Stimulated activated CD8-positive, alpha-beta memory T cell treated with anti-CD3 and anti-CD28 coated beads, Interleukin-12 subunit alpha, Interleukin-12 subunit beta, amount 100 ng/mL, for 4 hours (primary cell): Measurements from ENCODE around the gene LDHB.
A peak's percentile ranks its signal among the peaks of the same experiment; 100 is the strongest.
"Not testable (repeated sequence)": the region's sequence is repeated elsewhere in the genome, so short reads cannot be mapped to it uniquely, and the experiment has no call there.

ENCODE experiments used
- DNase-seq: peaks from one replicate; pipeline ENCODE4 v3.0.0-alpha.2; 2020; ENCODE audit warnings: low read depth

The LDHB gene

GRCh38 chr12:21661396-21662093 lies 3.9 kb upstream of the LDHB start:
- not testable (repeated sequence) for DNase-seq

GRCh38 chr12:21659383-21659782 lies 1.7 kb upstream of the LDHB start:
- DNase-seq = no peak

GRCh38 chr12:21656905-21657325 lies 727 bp downstream of the LDHB start:
- DNase-seq = peak; percentile 10

GRCh38 chr12:21655591-21655990 lies 2.1 kb downstream of the LDHB start:
- no peak for DNase-seq

GRCh38 chr12:21651821-21652220 lies 5.8 kb downstream of the LDHB start:
- DNase-seq = no peak

GRCh38 chr12:21650997-21651396 lies 6.6 kb downstream of the LDHB start:
- DNase-seq = no peak

GRCh38 chr12:21649034-21649433 lies 8.6 kb downstream of the LDHB start:
- DNase-seq = no peak

- no peak for DNase-seq
These were observed 9.3 kb downstream of the LDHB start for GRCh38 chr12:21648378-21648777.

GRCh38 chr12:21647179-21647578 lies 10.5 kb downstream of the LDHB start:
- no peak for DNase-seq

GRCh38 chr12:21645041-21645500 lies 12.6 kb downstream of the LDHB start:
- DNase-seq = not testable (repeated sequence)

- no peak for DNase-seq
These were observed 13.1 kb downstream of the LDHB start for GRCh38 chr12:21644516-21644915.

- no peak for DNase-seq
These were observed 13.9 kb downstream of the LDHB start for GRCh38 chr12:21643758-21644157.

GRCh38 chr12:21642707-21643389 lies 14.8 kb downstream of the LDHB start:
- no peak for DNase-seq

GRCh38 chr12:21638054-21638891 lies 19.4 kb downstream of the LDHB start:
- DNase-seq = no peak

- no peak for DNase-seq
These were observed 23.4 kb downstream of the LDHB start for GRCh38 chr12:21634245-21634644.

GRCh38 chr12:21631367-21631766 lies 26.3 kb downstream of the LDHB start:
- no peak for DNase-seq

GRCh38 chr12:21627924-21628323 lies 29.7 kb downstream of the LDHB start:
- no peak for DNase-seq

- no peak for DNase-seq
These were observed 39.1 kb downstream of the LDHB start for GRCh38 chr12:21618566-21618965.

- DNase-seq = no peak
These were observed 40.6 kb downstream of the LDHB start for GRCh38 chr12:21617030-21617429.

- no peak for DNase-seq
These were observed 42.2 kb downstream of the LDHB start for GRCh38 chr12:21615431-21615830.

- DNase-seq = no peak
These were observed 43.1 kb downstream of the LDHB start for GRCh38 chr12:21614506-21614905.

GRCh38 chr12:21613931-21614330 lies 43.7 kb downstream of the LDHB start:
- DNase-seq = no peak

- no peak for DNase-seq
These were observed 49.4 kb downstream of the LDHB start for GRCh38 chr12:21608196-21608595.
